Right lobe of liver (tissue), 4 donors: Measurements from ENCODE around the gene SMG7.

Experiments used
- CTCF ChIP-seq, 4 donors: fragments of 200-600 bp in 3 of 4; fragments of 450-650 bp in 1 of 4; IDR thresholded peaks; one replicate each; pipeline versions ENCODE4 v1.5.1 to v1.8.0; 2016 to 2022; ENCODE audit warnings: antibody characterized with exemption in 4 of 4, mild to moderate bottlenecking in 2 of 4
- POLR2A ChIP-seq: fragments of 450-650 bp; IDR thresholded peaks from one replicate; pipeline ENCODE4 v1.6.1; 2017; ENCODE audit warnings: antibody characterized with exemption, mild to moderate bottlenecking
- donor health status: DM: no; HTN: no; CAD: no.
- donor health status: DM: no; HTN: no; CAD: no.
- donor health status: DM: no; HTN: yes; CAD: no.

DNA sequence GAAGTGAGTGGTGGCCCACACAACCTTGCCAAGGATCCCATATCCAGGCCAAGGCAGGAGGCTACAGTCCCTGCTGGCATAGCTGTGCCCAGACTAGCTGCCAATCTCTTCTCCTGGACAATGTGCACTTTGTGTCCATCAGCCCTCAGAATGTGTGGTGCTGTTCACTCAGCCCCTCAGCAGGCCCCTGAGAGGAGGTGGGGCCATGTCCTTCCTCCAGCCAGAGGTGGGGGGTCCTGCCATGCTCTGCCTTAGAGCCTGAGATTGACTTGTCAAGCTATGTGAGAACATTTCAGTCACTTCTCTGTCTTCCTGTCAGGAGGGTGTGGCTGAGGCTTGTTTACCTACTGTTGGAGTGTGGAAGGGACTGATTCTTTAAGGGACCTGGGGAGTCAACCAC is 116.5 kb downstream of the SMG7 start:
- TF ChIP-seq CTCF (IDR thresholded peaks at IDR 0.05) (no peak), POLR2A (no peak)
